ENCODE data around the gene TSC2.
"Not testable (repeated sequence)": the region's sequence is repeated elsewhere in the genome, so short reads cannot be mapped to it uniquely, and the experiment has no call there.

The TSC2 gene

GRCh38 chr16:2117341-2117740 is 69.6 kb downstream of the TSC2 start:
- not testable (repeated sequence) for H3K27me3 ChIP-seq (ENCODE audit: control insufficient read depth, insufficient read depth, low read length); H3K4me1 ChIP-seq (ENCODE audit: control insufficient read depth, insufficient read depth, low read length); H3K36me3 ChIP-seq (ENCODE audit: control insufficient read depth, insufficient read depth, low read length); H3K9me3 ChIP-seq (ENCODE audit: control insufficient read depth, insufficient read depth, low read length); H3K4me3 ChIP-seq (ENCODE audit: low read depth, low read length); H3K9ac ChIP-seq (ENCODE audit: low read depth, low read length)

DNA sequence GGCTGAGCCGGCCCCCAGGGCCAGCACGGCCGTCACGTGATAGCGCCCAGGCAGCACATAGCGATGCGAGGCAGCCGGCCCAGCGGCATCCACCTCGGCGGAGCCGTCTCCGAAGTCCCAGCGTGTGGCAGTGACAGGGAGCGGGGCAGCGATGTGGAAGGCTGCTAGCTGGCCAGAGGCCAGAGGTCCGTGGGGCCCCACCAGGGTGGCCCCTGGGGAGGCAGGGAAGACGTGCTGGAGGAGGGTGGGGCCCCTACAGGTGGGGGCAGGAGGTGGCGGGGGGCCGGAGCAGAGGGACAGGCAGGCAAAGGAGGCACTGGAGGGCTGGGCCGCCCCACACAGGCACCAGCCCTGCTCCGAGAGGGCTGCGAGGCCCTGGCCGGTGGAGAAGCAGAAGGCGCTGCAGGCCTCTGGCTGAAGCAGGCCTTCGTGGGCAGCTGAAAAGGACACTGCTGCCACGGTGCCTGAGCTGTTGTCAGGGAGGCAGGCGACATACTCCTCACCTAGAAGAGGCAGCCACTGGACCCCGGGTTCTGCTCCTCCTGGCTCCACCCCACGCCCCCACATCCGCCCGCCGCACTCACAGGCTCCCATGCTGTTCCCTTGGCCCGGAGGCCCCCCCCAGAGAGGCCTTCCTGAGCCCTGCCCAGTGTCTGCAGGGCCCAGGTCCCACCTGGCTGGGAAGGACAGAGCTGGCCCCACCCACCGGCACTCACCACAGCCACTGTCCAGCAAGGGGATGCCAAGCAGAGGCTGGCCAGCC is 70.4 kb downstream of the TSC2 start:
- not testable (repeated sequence) for H3K4me1 ChIP-seq (ENCODE audit: control insufficient read depth, insufficient read depth, low read length); H3K36me3 ChIP-seq (ENCODE audit: control insufficient read depth, insufficient read depth, low read length); H3K4me3 ChIP-seq (ENCODE audit: low read depth, low read length); H3K27me3 ChIP-seq (ENCODE audit: control insufficient read depth, insufficient read depth, low read length); H3K9ac ChIP-seq (ENCODE audit: low read depth, low read length); H3K9me3 ChIP-seq (ENCODE audit: control insufficient read depth, insufficient read depth, low read length)

- not testable (repeated sequence) for H3K9ac ChIP-seq (ENCODE audit: low read depth, low read length); H3K4me1 ChIP-seq (ENCODE audit: control insufficient read depth, insufficient read depth, low read length); H3K4me3 ChIP-seq (ENCODE audit: low read depth, low read length); H3K36me3 ChIP-seq (ENCODE audit: control insufficient read depth, insufficient read depth, low read length); H3K9me3 ChIP-seq (ENCODE audit: control insufficient read depth, insufficient read depth, low read length); H3K27me3 ChIP-seq (ENCODE audit: control insufficient read depth, insufficient read depth, low read length)
These were observed 73.5 kb downstream of the TSC2 start for GRCh38 chr16:2121325-2121724.

- no peaks in the 10 kb centered on the region for H3K36me3 ChIP-seq (ENCODE audit: control insufficient read depth, insufficient read depth, low read length)
- no peak overlapping the region for H3K9ac ChIP-seq (ENCODE audit: low read depth, low read length)
- H3K27me3 ChIP-seq (ENCODE audit: control insufficient read depth, insufficient read depth, low read length), result no peaks in the 10 kb centered on the region
- H3K4me3 ChIP-seq (ENCODE audit: low read depth, low read length), result no peak overlapping the region
- H3K4me1 ChIP-seq (ENCODE audit: control insufficient read depth, insufficient read depth, low read length), result no peaks in the 10 kb centered on the region
- no peaks in the 10 kb centered on the region for H3K9me3 ChIP-seq (ENCODE audit: control insufficient read depth, insufficient read depth, low read length)
These were observed 74.1 kb downstream of the TSC2 start for GRCh38 chr16:2121853-2122252.

- Histone ChIP-seq H3K4me1 (ENCODE audit: control insufficient read depth, insufficient read depth, low read length) (no peaks in the 10 kb centered on the region), H3K36me3 (ENCODE audit: control insufficient read depth, insufficient read depth, low read length) (no peaks in the 10 kb centered on the region), H3K4me3 (ENCODE audit: low read depth, low read length) (no peak overlapping the region), H3K9me3 (ENCODE audit: control insufficient read depth, insufficient read depth, low read length) (no peaks in the 10 kb centered on the region), H3K9ac (ENCODE audit: low read depth, low read length) (no peak overlapping the region), H3K27me3 (ENCODE audit: control insufficient read depth, insufficient read depth, low read length) (no peaks in the 10 kb centered on the region)
These were observed 74.6 kb downstream of the TSC2 start for GRCh38 chr16:2122429-2122828.

DNA sequence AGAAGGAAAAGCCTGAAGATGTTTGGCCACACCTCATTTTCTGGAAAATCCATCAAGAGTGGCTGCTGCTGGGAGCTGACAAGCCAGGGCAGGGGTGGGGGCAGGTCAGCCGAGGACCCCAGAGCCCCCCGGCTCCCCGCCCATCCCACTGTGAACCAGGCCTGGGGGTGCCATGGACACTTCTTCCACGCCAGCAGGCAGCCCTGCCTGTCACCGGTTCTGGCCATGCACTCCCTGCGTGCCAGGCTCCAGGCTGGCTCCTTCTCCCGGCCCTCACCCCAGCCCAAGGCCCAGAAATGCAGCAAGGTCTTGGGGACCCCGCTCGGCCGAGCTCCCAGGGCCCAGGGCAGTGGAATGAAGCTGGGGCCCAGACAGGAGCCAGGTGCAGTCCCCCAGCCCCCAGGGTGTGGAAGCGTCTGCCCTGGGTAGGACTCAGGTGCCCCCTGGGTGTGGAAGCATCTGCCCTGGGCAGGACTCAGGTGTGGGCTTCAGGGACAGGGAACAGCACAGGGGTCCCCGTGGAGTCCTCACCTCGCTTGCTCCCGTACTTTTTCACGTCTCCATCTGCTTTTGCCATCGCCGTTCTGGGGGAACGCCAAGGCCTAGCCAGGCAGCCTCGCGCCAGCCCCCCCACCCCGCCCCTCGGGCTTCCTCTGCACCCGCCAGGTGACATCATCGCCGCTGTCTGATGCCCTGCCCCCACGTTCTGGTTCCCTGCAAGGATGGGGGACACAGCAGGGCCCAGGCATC is 75.3 kb downstream of the TSC2 start:
- not testable (repeated sequence) for H3K9ac ChIP-seq (ENCODE audit: low read depth, low read length); H3K27me3 ChIP-seq (ENCODE audit: control insufficient read depth, insufficient read depth, low read length); H3K9me3 ChIP-seq (ENCODE audit: control insufficient read depth, insufficient read depth, low read length); H3K36me3 ChIP-seq (ENCODE audit: control insufficient read depth, insufficient read depth, low read length); H3K4me1 ChIP-seq (ENCODE audit: control insufficient read depth, insufficient read depth, low read length); H3K4me3 ChIP-seq (ENCODE audit: low read depth, low read length)

GRCh38 chr16:2123706-2124376 is 76.1 kb downstream of the TSC2 start:
- H3K9me3 ChIP-seq (ENCODE audit: control insufficient read depth, insufficient read depth, low read length); H3K9ac ChIP-seq (ENCODE audit: low read depth, low read length); H3K27me3 ChIP-seq (ENCODE audit: control insufficient read depth, insufficient read depth, low read length); H3K4me1 ChIP-seq (ENCODE audit: control insufficient read depth, insufficient read depth, low read length); H3K4me3 ChIP-seq (ENCODE audit: low read depth, low read length); H3K36me3 ChIP-seq (ENCODE audit: control insufficient read depth, insufficient read depth, low read length): not testable (repeated sequence)

DNA sequence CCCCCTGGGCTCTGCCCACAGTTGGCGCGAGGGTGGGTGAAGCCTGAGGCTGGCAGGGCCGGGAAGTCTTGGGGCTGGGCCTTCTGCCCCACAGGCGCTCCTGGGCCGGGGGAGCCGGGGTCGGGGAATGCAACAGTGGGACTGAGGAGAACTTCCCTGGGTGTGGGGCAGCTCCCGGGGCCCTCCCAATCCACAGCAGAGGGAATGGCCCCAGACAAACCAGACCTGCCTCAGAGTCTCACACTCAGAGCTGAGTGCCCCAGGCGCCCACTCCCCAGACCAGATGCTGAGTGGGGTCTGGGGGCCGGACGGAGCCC is 76.5 kb downstream of the TSC2 start:
- not testable (repeated sequence) for H3K27me3 ChIP-seq (ENCODE audit: control insufficient read depth, insufficient read depth, low read length); H3K9me3 ChIP-seq (ENCODE audit: control insufficient read depth, insufficient read depth, low read length); H3K4me3 ChIP-seq (ENCODE audit: low read depth, low read length); H3K4me1 ChIP-seq (ENCODE audit: control insufficient read depth, insufficient read depth, low read length); H3K36me3 ChIP-seq (ENCODE audit: control insufficient read depth, insufficient read depth, low read length); H3K9ac ChIP-seq (ENCODE audit: low read depth, low read length)

- not testable (repeated sequence) for H3K4me3 ChIP-seq (ENCODE audit: low read depth, low read length); H3K9me3 ChIP-seq (ENCODE audit: control insufficient read depth, insufficient read depth, low read length); H3K4me1 ChIP-seq (ENCODE audit: control insufficient read depth, insufficient read depth, low read length); H3K9ac ChIP-seq (ENCODE audit: low read depth, low read length); H3K27me3 ChIP-seq (ENCODE audit: control insufficient read depth, insufficient read depth, low read length); H3K36me3 ChIP-seq (ENCODE audit: control insufficient read depth, insufficient read depth, low read length)
These were observed 77.1 kb downstream of the TSC2 start for GRCh38 chr16:2124694-2125444.

GRCh38 chr16:2125609-2126008 is 77.8 kb downstream of the TSC2 start:
- H3K9me3 ChIP-seq (ENCODE audit: control insufficient read depth, insufficient read depth, low read length); H3K4me1 ChIP-seq (ENCODE audit: control insufficient read depth, insufficient read depth, low read length); H3K27me3 ChIP-seq (ENCODE audit: control insufficient read depth, insufficient read depth, low read length); H3K36me3 ChIP-seq (ENCODE audit: control insufficient read depth, insufficient read depth, low read length); H3K4me3 ChIP-seq (ENCODE audit: low read depth, low read length): not testable (repeated sequence)
- H3K9ac ChIP-seq (ENCODE audit: low read depth, low read length), result peak overlapping the region; percentile 12

GRCh38 chr16:2126161-2126743 is 78.5 kb downstream of the TSC2 start:
- not testable (repeated sequence) for H3K9me3 ChIP-seq (ENCODE audit: control insufficient read depth, insufficient read depth, low read length); H3K4me3 ChIP-seq (ENCODE audit: low read depth, low read length); H3K27me3 ChIP-seq (ENCODE audit: control insufficient read depth, insufficient read depth, low read length); H3K4me1 ChIP-seq (ENCODE audit: control insufficient read depth, insufficient read depth, low read length); H3K36me3 ChIP-seq (ENCODE audit: control insufficient read depth, insufficient read depth, low read length)
- H3K9ac ChIP-seq (ENCODE audit: low read depth, low read length), result peak overlapping the region; percentile 12
